Stimulated activated CD8-positive, alpha-beta memory T cell treated with anti-CD3 and anti-CD28 coated beads, Interleukin-15, amount 100 ng/mL, for 48 hours (primary cell): ENCODE measurements around the gene ANKLE2.

Experiments used
- DNase-seq, 2 donors: peaks; one replicate each; pipeline ENCODE4 v3.0.0-alpha.2; 2020; ENCODE audit warnings: low read depth in 2 of 2

The ANKLE2 gene

DNA sequence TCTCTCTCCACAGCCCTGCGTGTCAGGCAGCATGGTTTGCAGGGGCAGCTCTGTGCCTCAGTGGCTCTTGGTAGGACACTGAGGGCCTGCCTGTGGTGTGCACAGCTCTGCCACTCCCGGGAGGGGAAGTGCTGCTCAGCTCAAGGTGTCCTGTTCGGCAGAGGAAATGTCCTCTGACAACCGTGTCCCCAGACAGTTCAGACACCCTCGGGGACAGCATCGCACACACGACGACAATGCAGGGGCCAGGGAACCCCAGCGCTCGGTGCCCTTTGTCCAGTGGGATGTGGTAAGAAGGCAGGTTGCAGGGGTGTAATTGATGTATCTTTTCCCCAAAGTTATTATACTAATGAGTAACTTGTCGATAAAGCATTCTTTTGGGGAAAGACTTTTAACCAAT, 14.2 kb downstream of the ANKLE2 start:
- no peak for DNase-seq

- no peak for DNase-seq
These were observed 15.0 kb downstream of the ANKLE2 start for GRCh38 chr12:132746613-132747012.

DNA sequence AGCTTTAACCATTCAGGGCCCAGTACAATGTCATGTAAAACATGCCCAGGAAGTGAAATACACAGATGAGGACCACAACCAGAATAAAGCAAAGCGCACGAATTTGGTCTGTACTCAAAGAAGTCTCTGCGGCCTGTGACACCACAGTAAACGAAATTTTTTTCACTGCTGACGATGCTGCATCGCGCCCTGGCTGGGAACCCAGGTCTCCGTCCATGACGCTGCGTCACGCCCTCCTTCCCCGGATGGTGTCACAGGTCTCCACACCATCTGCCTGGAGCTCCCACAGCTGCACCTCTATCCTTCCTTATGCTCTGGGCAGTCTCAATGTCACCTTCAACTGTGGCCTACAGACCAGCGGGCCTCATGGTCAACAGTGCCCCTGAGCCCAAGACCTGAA, 17.8 kb downstream of the ANKLE2 start:
- DNase-seq = no peak

DNA sequence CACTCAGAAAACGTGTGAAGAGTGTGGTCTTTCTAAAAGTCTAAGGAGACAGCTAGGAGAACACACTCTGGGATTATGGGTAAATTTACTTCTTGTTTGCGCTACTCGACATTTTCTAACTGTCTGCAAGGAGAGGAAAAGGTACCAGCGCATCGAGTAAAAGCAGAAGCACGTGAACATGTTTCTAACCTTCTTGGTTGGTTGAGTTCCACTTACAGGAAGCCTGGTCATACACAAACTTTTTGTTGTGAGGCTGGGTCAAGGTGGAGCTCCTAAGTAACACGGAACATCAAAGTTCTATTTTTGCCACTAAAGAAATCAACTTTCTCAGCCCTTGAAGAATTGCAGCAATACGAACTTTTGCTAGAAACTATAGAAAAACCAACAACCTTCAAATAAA, 20.0 kb downstream of the ANKLE2 start:
- no peak for DNase-seq

GRCh38 chr12:132740652-132741051, 21.0 kb downstream of the ANKLE2 start:
- no peak for DNase-seq

DNA sequence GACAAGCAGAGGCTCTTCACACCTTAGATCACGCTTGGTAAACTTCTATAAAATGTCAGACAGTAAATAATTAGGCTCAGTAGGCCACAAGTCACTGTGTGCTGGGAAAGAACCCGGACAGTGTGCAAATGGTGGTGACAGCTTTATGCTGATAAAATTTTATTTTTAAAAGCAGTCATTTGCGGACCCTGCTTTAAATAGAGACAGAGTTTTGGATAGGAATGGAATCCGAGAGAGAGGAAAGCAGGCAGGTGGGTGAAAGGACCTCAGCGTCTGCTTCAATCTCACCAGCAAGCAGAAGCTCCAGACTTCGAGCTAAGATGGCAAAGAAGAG, 21.4 kb downstream of the ANKLE2 start:
- no peak for DNase-seq

DNA sequence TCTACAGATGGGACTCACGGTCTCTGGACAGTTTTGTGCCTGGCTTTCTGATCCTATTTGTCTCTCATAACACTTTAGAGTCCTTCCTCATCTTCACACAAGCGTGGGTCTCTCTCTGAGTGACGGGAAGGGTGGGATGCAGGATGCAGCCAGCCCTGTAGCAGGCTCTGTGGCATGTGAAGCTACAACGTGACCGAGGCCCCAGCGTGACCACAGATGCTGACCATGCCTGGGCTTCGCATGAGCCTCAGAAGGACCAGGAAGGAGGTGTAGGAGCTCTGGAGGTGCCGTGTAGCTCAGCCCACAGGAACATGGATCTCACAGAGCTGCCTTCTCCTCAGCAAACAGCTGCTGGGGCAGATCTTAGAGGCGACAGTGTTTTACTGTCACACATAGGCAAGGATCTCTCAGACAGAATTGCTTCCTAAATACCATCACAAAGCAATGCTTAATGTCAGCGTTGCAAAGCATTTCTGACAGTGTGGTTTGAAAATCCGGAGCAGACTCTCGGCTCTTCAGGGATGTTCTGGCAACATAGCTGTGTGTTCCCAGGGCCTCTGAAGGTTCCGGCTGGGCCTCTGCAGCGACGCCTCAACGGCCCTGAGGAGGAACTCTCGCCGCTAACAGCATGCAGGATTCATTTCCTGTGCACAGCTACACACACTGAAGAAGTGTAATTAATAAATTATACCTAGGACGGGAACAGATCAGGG, 21.9 kb downstream of the ANKLE2 start:
- DNase-seq = no peak

GRCh38 chr12:132736913-132737312, 24.7 kb downstream of the ANKLE2 start:
- DNase-seq = no peak

DNA sequence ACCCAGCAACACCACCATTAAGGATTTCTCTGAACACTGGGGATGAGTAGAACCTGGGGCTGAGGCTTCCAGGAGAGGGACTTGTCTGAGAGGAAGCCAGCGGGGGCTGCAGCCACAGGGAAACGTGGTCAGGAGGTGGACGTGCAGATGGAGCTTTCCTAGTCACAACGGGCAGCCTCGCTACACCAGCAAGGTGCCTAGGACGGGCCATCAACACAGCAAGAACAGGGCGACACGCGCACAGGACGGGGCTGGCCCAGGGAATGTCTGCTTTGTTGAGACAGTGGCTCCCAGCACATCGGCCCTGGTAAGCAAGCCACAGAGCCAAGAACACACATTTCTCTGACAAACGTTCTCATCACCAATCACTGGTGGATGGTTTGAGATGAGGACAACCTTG, 25.3 kb downstream of the ANKLE2 start:
- DNase-seq = no peak

DNA sequence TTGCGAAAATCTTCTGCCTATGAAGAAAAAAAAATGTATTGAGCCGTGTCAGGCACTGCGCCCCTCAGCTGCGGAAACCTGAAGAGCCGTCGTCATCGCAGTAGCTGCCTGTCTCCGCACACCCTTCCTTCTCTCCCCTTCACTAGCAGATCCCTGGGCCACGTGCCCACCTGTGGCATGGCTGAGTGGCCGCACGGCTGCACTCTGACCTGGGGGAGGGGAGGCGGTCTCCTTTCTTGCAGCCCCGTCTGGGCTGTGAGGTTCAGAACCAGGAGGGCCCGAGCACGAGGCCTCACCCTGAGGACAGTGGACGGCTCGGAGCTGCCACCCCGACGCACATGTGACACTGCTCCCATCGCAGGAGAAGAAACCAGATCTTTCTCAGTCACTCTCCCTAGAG, 26.1 kb downstream of the ANKLE2 start:
- no peak for DNase-seq

GRCh38 chr12:132734206-132734605, 27.4 kb downstream of the ANKLE2 start:
- DNase-seq = no peak

DNA sequence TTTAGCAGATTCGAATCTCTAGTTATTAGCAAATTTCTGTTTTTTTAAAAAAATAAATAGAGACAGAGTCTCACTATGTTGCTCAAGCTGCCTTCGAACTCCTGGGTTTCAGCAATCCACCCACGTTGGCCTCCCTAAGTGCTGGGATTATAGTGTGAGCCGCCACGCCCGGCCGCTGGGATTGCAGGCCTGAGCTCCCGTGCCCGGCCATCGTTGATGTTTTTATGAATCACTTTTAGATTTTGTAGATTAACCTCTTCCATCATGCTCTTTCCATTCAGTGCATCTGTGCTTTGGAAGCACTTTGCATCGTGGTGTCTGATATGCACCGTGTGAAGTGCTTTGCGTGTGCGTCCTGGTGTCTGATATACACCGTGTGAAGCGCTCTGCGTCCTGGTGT, 30.1 kb downstream of the ANKLE2 start:
- DNase-seq = no peak

DNA sequence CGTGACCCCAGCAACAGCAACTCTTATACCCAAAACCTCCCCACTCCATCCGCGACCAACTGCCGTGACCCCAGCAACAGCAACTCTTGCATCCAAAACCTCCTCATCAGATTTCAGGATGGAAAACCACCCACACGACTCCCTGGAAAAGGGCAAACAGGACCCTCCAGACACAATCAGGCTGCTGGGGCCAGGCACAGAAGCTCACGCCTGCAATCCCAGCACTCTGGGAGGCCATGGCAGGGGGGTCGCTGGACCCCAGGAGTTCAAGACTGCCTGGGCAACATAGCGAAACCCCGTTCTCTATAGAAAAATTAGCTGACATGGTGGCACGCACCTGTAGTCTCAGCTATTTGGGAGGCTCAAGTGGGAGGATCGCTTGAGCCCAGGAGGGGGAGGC, 31.3 kb downstream of the ANKLE2 start:
- DNase-seq = no peak

GRCh38 chr12:132729541-132730320, 31.9 kb downstream of the ANKLE2 start:
- DNase-seq = no peak

GRCh38 chr12:132728502-132728901, 33.1 kb downstream of the ANKLE2 start:
- no peak for DNase-seq

DNA sequence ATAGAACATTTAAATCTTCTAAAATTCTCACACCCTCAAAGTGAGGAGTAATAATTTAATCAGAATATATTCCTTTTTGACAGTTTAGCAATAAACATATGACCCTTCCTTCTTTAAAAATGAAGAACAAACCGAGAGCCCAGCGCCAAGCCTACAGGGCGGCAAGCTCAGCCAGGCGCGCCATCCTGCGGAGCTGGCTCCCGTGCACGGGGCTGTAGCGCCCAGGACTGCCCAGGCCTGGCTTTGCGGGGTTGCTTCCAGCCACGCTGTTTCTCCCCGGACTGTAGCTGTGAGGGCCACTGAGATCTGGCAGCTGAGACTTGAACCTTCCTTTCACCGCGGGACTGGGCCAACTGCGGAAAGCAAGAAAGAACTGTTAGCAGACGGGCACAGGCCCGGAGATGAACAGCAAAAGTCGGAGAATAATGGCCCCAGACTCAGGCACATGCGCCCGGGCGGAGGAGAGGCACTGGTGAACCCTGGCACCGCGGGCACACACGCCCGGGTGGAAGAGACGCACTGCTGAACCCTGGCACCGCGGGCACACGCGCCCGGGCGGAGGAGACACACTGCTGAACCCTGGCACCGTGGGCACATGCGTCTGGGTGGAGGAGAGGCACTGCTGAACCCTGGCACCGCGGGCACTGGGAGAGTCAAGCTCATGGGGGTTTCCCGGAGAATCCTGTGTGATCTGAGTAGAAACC, 34.4 kb downstream of the ANKLE2 start:
- DNase-seq = no peak

- DNase-seq = no peak
These were observed 35.2 kb downstream of the ANKLE2 start for GRCh38 chr12:132726386-132726785.

GRCh38 chr12:132724506-132725241, 37.0 kb downstream of the ANKLE2 start:
- no peak for DNase-seq

DNA sequence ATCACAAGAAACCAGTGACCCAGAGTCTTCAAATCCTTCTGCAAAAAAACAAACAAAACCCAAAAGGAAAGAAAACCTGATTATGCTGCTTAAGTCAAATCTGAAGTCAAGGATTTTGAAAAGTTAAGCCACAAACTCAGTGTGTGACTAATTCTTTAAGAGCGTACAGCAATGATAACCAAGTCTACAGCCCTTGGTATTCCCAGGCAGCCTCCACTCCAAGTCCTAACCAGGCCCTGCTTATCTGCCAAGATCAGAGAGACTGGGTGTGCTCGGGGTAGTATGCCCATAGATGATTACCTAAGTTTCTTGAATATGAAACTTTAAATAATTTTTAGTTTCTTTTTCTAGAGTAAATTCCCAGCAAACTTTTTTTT, 37.9 kb downstream of the ANKLE2 start:
- no peak for DNase-seq

- no peak for DNase-seq
These were observed 38.4 kb downstream of the ANKLE2 start for GRCh38 chr12:132723015-132723763.

DNA sequence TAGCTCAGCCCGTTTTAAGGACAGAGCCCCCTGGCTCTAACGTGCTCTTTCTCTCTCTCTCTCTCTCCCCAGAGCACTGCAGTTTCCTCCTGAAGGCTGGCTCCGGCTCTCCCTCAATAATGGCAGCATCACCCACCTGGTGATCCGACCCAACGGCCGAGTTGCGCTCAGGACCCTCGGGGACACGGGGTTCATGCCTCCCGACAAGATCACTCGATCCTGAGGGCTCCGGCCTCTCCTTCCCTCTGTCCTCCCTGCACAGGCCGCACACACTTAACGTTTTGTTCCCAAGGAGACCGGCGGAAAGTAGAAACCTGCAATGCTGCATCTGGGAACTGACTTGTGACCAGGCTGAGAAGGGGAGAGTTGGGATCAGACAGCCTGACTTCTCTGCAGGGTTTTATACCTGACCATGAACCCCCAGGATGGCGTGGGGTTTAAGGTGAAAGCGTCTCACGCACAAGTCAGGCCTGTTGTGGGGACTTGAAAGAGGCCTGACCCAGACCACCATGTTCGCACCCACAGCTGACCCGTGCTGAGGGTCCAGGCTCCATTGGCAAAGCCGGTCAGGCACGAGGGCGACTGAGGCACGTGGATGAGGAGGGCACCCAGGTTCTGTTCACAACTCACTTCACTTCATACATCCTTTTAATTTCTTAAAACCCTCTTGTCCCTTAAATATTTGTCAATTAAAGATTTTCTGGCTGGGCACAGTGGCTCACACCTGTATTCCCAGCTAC, 40.9 kb downstream of the ANKLE2 start:
- DNase-seq = no peak
